OCI-LY1 (cell line): ENCODE measurements around the gene RGMA.

ENCODE experiments used
- EZH2 ChIP-seq: fragments of 200-600 bp; sonication (generic), shearing (Covaris generic); IDR thresholded peaks from 2 replicates; pipeline ENCODE4 v1.8.0; 2017; ENCODE audit warnings: borderline replicate concordance, mixed run types, mild to moderate bottlenecking, antibody characterized with exemption, low read length, moderate library complexity, mixed read lengths
- TF ChIP-seq, protein P1 (sequence below): fragments of 200-600 bp; sonication (generic), shearing (Covaris generic); IDR thresholded peaks from 2 replicates; pipeline ENCODE4 v1.5.1; 2017; ENCODE audit warnings: mild to moderate bottlenecking, antibody characterized with exemption, low read length, moderate library complexity, mixed read lengths

GRCh38 chr15:93067649-93068085 is 21.3 kb downstream of the RGMA start:
- TF ChIP-seq, protein P1, sequence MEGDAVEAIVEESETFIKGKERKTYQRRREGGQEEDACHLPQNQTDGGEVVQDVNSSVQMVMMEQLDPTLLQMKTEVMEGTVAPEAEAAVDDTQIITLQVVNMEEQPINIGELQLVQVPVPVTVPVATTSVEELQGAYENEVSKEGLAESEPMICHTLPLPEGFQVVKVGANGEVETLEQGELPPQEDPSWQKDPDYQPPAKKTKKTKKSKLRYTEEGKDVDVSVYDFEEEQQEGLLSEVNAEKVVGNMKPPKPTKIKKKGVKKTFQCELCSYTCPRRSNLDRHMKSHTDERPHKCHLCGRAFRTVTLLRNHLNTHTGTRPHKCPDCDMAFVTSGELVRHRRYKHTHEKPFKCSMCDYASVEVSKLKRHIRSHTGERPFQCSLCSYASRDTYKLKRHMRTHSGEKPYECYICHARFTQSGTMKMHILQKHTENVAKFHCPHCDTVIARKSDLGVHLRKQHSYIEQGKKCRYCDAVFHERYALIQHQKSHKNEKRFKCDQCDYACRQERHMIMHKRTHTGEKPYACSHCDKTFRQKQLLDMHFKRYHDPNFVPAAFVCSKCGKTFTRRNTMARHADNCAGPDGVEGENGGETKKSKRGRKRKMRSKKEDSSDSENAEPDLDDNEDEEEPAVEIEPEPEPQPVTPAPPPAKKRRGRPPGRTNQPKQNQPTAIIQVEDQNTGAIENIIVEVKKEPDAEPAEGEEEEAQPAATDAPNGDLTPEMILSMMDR: no peak
- no peak for TF ChIP-seq EZH2
